IPS DF 19.7 (cell line): ENCODE results near the gene RPS6KC1.
"Not testable (repeated sequence)": the region's sequence is repeated elsewhere in the genome, so short reads cannot be mapped to it uniquely, and the experiment has no call there.

Experiments used
- DNase-seq: peaks from one replicate; pipeline ENCODE4 v3.0.0-alpha.2; 2013; ENCODE audit warnings: low read depth, low spot score

RPS6KC1 gene

GRCh38 chr1:213110349-213111300 lies 59.6 kb downstream of the RPS6KC1 start:
- DNase-seq: no peak

DNA sequence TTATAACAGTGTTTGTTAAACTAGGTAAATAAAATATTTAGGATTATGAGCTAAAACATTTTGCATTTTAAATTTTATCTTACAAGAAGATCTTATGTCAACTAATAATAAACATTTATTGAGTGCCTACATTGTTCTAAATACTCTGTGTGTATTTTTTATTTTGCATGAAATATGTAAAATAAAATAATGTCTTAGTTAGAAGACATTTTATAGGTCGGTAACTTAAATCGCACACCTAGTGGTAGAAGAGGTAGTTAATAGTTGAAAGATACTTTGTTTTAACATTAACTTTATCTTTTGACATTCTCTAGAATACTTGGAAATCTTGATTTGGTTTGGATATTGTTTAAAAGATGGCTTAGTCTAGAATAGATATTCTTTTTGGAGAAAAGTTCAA lies 60.5 kb downstream of the RPS6KC1 start:
- DNase-seq: no peak

- DNase-seq: not testable (repeated sequence)
These were observed 61.7 kb downstream of the RPS6KC1 start for GRCh38 chr1:213112723-213113122.

DNA sequence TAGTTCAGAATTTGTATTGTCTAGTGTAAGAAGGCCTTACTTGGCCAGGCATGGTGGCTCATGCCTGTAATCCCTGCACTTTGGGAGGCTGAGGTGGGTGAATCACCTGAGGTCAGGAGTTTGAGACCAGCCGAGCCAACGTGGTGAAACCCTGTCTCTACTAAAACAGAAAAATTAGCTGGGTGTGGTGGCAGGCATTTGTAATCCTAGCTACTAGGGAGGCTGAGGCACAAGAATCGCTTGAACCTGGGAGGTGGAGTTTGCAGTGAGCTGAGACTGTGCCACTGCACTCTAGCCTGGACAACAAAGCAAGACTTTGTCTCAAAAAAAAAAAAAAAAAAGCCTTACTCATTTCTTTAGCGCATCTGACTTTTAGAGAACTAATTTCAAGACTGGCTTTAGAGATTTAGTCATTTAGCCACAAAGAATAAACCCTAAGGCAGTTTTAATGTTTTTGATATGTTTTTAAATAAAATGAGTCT lies 66.7 kb downstream of the RPS6KC1 start:
- DNase-seq: not testable (repeated sequence)

DNA sequence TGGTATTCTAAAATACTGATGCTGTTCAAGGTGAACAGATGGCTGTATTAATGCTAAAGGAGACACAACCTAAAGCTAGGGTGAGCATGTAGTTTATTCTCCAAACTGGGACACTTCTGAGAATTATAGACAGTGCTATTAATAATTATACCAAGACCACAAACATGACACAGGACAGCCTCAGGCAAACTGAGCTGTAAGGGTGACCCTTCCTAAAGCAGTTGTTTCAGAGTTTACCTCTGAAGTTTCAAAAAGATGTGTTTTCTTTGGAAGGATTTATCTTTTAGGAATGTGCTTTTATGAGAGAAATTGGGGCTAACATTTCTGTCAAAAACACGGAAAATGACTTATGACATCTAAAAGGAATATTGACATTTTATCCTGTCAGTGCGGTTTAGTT lies 68.8 kb downstream of the RPS6KC1 start:
- DNase-seq: no peak

DNA sequence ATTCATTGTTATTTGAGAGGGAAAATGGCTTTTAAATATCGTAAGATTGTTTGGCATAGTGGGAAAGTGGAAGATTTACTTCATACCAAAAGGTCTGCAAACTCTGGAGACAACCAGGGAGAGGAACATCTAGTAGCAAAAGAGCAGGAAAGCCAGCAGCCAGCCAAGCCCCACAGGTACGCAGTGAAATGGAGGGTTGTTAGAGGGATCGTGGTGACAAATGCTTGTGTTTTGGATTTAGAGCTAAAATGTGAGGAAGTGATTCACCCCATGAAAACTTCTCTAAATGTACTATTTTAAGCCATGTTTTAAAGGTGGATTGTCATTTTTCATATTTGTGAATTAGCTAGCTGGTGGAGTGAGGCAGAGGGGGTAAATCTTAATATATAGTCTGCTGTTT lies 69.3 kb downstream of the RPS6KC1 start:
- DNase-seq: no peak

- DNase-seq: no peak
These were observed 69.9 kb downstream of the RPS6KC1 start for GRCh38 chr1:213120961-213121360.

DNA sequence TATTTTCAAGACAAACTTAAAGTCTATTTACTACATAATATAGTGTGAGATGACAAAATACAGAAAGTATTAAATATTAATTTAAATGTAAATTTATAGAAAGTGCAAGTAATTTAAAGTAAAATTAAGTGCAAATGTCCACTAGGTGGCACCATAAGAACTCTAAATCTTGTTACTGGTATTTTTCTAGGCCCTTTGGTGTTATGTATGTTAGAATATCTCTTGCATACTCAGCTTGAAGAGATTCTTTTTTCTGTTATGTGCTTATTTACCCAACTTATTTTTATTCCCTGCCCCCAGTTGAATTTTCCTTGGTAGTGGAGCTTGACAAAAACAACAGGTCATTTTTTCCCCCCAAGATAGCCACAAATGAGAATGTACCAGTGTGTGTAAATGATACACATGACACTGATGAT lies 71.5 kb downstream of the RPS6KC1 start:
- no peak for DNase-seq

- DNase-seq: no peak
These were observed 72.0 kb downstream of the RPS6KC1 start for GRCh38 chr1:213123087-213123486.

- DNase-seq: no peak
These were observed 72.5 kb downstream of the RPS6KC1 start for GRCh38 chr1:213123536-213123935.

DNA sequence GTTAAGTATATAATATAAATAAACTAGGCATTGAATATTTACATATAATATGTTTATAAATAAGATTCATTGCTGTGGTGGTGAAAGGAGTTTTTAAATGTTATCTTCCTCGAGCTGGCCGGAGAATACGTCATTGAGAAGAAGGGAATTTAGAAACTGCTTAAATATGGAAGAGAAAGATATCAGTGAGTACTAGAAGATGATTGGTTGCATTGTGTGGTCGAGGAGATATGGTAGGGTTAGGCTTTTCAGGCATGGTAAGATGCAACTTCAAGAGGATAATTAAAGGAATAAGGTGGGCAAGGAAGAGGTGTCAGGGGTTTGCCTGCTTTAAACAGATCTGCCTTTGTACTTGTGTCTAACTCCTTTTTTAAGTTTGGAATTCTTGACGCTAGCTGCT lies 73.5 kb downstream of the RPS6KC1 start:
- no peak for DNase-seq

- no peak for DNase-seq
These were observed 74.6 kb downstream of the RPS6KC1 start for GRCh38 chr1:213125643-213126042.

DNA sequence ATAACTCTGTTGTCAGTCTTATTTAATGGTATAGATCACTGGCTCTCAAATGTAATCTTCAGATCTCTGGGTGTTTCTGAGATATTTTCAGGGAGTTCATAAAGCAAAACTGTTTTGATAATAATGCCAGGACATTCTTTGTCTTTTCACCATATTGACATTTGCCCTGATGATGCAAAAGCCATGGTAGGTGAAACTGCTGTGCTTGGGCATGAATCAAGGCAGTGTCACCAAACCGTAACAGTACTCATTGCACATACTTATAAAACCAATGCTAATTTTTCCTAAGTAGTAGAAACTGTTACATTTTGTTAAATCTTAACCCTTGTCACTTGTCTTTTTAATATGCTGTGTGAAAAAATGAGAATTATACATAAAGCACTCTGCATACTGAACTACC lies 76.0 kb downstream of the RPS6KC1 start:
- DNase-seq: no peak

DNA sequence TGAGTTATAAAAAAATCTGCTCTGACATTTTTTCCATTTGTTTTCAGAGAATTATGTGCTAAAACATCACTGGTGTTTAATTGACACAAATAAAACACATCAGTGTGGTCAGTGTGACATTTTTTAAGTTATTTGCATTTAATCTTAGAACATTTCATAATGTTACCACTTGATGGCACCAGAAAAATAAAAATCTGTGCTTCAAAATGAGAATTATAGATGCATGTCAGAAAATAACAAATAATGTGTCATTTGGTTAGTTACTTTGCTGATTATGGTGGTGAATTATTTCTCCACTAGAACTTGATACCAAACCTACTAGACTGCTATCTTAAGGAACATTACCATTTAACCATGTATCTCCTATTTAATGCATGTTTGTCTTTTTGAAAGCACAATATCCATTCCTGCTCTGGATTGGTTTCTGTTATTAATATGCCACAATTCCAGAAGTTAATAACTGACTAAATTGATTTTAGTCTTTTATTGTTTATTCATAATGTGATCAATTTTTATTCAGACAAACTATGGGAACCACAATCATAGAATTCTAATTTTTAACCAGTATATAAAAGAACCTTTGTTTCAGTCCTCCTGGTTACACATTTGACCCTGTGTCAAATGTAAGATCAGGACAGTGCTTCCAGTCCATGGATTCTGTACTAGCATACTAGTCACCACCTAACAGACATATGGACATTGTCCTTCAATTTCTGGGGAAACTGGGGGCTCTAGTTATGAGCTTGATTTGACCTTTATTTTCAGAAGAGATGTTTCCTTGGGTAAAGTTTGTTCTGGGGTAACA lies 81.0 kb downstream of the RPS6KC1 start:
- no peak for DNase-seq

- no peak for DNase-seq
These were observed 84.5 kb downstream of the RPS6KC1 start for GRCh38 chr1:213135572-213135971.

GRCh38 chr1:213136190-213136917 lies 85.3 kb downstream of the RPS6KC1 start:
- no peak for DNase-seq

- DNase-seq: no peak
These were observed 87.3 kb downstream of the RPS6KC1 start for GRCh38 chr1:213138391-213138790.

DNA sequence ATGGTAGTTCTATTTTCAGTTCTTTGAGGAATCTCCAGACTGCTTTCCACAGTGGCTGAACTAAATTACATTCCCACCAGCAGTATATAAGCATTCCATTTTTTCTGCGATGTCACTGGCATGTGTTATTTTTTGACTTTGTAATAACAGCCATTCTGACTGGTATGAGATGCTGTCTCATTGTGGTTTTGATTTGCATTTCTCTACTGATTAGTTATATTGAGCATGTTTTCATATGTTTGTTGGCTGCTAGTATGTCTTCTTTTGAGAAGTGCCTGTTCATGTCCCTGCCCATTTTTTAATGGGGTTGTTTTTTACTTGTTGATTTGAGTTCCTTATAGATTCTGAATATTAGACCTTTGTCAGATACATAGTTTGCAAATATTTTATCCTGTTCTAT lies 87.9 kb downstream of the RPS6KC1 start:
- no peak for DNase-seq

- no peak for DNase-seq
These were observed 97.9 kb downstream of the RPS6KC1 start for GRCh38 chr1:213148905-213149304.

DNA sequence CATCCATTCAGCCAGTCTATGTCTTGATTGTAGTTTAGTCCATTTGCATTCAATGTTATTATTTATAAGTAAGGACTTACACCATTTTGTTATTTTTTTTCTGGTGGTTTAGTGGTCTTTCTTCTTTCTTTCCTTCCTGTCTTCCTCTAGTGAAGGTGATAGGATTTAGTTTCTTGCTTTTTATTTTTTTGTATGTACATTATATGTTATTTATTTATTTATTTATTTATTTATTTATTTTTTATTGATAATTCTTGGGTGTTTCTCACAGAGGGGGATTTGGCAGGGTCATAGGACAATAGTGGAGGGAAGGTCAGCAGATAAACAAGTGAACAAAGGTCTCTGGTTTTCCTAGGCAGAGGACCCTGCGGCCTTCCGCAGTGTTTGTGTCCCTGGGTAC lies 99.0 kb downstream of the RPS6KC1 start:
- not testable (repeated sequence) for DNase-seq

DNA sequence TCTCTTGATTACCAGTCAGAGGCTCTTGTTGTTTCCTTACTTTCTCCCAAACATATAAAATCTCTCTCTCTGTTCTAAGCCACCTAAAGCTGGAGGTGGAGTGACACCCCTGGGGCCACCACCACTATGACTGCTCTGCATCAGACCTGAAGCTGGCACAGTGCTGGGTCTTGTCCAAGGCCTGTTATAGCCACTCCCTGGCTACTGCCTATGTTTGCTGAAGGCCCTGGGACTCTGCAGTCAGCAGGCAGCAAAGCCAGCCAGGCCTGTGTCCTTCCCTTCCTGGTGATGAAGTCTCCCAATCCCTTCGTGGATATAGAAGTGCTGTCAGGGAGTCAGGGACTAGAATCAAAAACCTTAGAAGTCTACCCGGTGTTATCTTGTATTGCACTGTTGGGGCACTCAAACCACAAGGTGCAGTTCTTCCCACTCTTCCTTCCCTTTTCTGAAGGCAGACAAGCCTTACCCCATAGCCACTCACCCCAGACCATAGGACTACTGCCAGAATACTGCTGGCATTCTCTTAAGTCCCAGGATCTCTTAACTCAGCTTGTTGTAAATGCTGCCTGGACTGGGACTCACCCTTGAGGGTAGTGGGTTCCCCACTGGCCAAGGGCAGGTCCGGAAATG lies 103.1 kb downstream of the RPS6KC1 start:
- DNase-seq: no peak
